ENCODE measurements around the gene PER3.

PER3 gene

GRCh38 chr1:7869136-7869920 is 85.2 kb downstream of the PER3 start:
- TF ChIP-seq CTCF (IDR thresholded peaks at IDR 0.05; ENCODE audit: poor library complexity, severe bottlenecking), result no peak
- no peak overlapping the region for H3K4me3 ChIP-seq (ENCODE audit: severe bottlenecking)
- DNase-seq (ENCODE audit: low spot score) (no peak), ATAC-seq (ENCODE audit: low read depth) (no peak; the same call in 2 of the 3 replicates)
- H3K9me3 ChIP-seq (ENCODE audit: severe bottlenecking), result peaks cover 2% of the 10 kb centered on the region
- no peaks in the 10 kb centered on the region for H3K27me3 ChIP-seq (ENCODE audit: insufficient read depth, poor library complexity, severe bottlenecking)
- H3K4me1 ChIP-seq (ENCODE audit: insufficient read depth, poor library complexity, severe bottlenecking), result no peaks in the 10 kb centered on the region
- H3K27ac ChIP-seq (ENCODE audit: poor library complexity, severe bottlenecking), result no peak overlapping the region
- no peaks in the 10 kb centered on the region for H3K36me3 ChIP-seq (ENCODE audit: low read depth)

GRCh38 chr1:7871136-7871535 is 87.0 kb downstream of the PER3 start:
- no peaks in the 10 kb centered on the region for H3K36me3 ChIP-seq (ENCODE audit: low read depth)
- no peak for DNase-seq (ENCODE audit: low spot score)
- no peak for ATAC-seq (ENCODE audit: low read depth)
- no peaks in the 10 kb centered on the region for H3K4me1 ChIP-seq (ENCODE audit: insufficient read depth, poor library complexity, severe bottlenecking)
- no peak overlapping the region for H3K27ac ChIP-seq (ENCODE audit: poor library complexity, severe bottlenecking)
- no peaks in the 10 kb centered on the region for H3K27me3 ChIP-seq (ENCODE audit: insufficient read depth, poor library complexity, severe bottlenecking)
- no peak for TF ChIP-seq CTCF (IDR thresholded peaks at IDR 0.05; ENCODE audit: poor library complexity, severe bottlenecking)
- peaks cover 2% of the 10 kb centered on the region for H3K9me3 ChIP-seq (ENCODE audit: severe bottlenecking)
- H3K4me3 ChIP-seq (ENCODE audit: severe bottlenecking), result no peak overlapping the region

DNA sequence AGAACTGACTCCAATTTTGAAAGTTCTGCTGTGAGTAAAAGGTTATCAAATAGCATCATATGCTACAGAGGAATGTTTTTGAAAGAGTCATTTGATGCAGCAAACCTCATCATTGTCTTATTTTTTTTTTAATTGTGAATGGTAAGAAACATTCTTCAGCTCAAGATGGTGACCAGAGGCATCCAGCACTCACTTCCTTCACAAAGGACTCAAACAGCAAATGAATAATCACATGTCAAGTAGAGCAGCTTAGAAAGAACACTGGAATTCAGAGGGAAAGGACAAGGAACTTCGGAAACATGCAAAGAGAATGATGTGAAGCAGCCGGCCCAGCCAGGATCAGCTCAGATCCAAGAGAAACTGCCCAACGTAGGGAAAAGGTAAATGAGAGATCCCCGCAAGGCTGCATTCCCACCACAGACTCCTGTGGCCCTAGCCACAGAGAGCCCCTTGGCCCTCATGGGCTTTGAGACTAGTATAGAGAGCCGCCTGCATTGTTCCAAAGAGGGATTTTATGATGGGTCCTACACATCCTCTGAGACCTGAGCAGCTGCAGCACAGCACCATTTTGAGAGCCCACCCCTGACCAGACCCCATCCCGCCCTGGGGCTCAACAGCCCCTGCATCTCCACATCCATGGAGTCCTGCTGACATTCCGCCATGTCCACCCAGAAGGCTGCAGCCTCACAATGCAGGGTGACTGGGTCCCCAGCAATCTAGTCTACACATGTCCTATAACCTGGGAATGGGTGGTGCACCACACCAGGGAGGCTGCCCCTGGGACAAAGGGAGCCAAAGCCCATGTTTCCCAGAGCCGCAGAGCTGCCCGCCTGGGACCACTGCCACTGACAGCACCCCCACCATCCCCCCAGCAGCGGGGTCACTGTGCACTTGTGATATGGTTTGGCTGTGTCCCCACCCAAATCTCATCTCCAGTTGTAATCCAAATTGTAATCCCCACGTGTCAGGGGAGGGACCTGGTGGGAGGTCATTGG is 90.0 kb downstream of the PER3 start:
- H3K27me3 ChIP-seq (ENCODE audit: insufficient read depth, poor library complexity, severe bottlenecking), result no peaks in the 10 kb centered on the region
- no peak for TF ChIP-seq CTCF (IDR thresholded peaks at IDR 0.05; ENCODE audit: poor library complexity, severe bottlenecking)
- no peak overlapping the region for H3K27ac ChIP-seq (ENCODE audit: poor library complexity, severe bottlenecking)
- no peak for ATAC-seq (ENCODE audit: low read depth)
- H3K36me3 ChIP-seq (ENCODE audit: low read depth), result no peaks in the 10 kb centered on the region
- no peak overlapping the region for H3K4me3 ChIP-seq (ENCODE audit: severe bottlenecking)
- H3K9me3 ChIP-seq (ENCODE audit: severe bottlenecking), result peaks cover 2% of the 10 kb centered on the region
- DNase-seq (ENCODE audit: low spot score), result no peak
- no peaks in the 10 kb centered on the region for H3K4me1 ChIP-seq (ENCODE audit: insufficient read depth, poor library complexity, severe bottlenecking)

DNA sequence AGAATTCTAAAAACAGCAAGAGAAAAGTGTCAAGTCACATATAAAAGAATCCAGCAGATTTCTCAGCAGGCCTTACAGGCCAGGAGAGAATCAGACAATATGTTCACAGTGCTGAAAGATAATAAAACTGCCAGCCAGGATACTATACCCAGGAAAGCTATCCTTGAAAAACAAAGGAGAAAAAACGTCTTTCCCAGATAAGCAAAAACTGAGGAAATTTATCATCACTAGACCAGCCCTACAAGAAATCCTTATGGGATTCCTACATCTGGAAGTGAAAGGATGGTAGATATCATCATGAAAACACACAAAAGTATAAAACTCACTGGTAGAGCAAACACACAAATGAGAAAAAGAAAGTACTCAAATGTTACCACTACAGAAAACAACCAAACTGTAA is 93.9 kb downstream of the PER3 start:
- Histone ChIP-seq H3K9me3 (ENCODE audit: severe bottlenecking) (no peaks in the 10 kb centered on the region), H3K36me3 (ENCODE audit: low read depth) (no peaks in the 10 kb centered on the region), H3K27me3 (ENCODE audit: insufficient read depth, poor library complexity, severe bottlenecking) (no peaks in the 10 kb centered on the region), H3K27ac (ENCODE audit: poor library complexity, severe bottlenecking) (no peak overlapping the region), H3K4me3 (ENCODE audit: severe bottlenecking) (no peak overlapping the region), H3K4me1 (ENCODE audit: insufficient read depth, poor library complexity, severe bottlenecking) (no peaks in the 10 kb centered on the region)
- no peak for TF ChIP-seq CTCF (IDR thresholded peaks at IDR 0.05; ENCODE audit: poor library complexity, severe bottlenecking)
- ATAC-seq (ENCODE audit: low read depth) (no peak), DNase-seq (ENCODE audit: low spot score) (no peak)
